Activated effector memory CD4-positive, alpha-beta T cell treated with anti-CD3 and anti-CD28 coated beads, Interleukin-2, amount 50 U/mL, for 16 hours (primary cell): ENCODE data around the gene SENP7.
A peak's percentile ranks its signal among the peaks of the same experiment; 100 is the strongest.
"Not testable (repeated sequence)": the region's sequence is repeated elsewhere in the genome, so short reads cannot be mapped to it uniquely, and the experiment has no call there.

Experiments used
- DNase-seq: peaks from one replicate; pipeline ENCODE4 v3.0.0-alpha.2; 2020

The SENP7 gene

GRCh38 chr3:101512646-101513418 is at the start of gene SENP7:
TSS of gene SENP7 (minus strand) at chr3:101513212. CDS start at chr3:101513130, 82 bp downstream.
- peak; percentile 92 for DNase-seq

GRCh38 chr3:101561630-101562328 is 48.8 kb upstream of the SENP7 start, which contains the start of gene TRMT10C:
TSS of gene TRMT10C (plus strand) at chr3:101561868. CDS start at chr3:101564782, 2,914 bp downstream.
- peak; percentile 98 for DNase-seq

DNA sequence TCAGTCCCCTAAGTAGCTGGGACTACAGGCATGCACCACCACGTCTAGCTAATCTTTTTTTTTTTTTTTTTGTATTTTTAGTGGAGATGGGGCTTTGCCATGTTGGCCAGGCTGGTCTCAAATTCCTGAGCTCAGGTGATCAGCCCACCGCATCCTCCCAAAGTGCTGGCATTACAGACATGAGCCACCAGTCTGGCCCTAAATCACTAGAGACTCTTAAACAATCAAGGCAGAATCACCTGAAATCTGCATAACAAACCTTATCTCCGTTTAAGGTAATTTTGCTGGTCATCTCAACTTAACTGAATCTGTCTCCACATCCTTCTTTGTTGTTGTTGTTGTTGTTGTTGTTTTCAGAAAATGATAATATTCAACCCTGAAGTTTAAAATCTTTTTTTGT is 43.1 kb upstream of the SENP7 start:
- no peak for DNase-seq

GRCh38 chr3:101553381-101553780 is 40.4 kb upstream of the SENP7 start:
- not testable (repeated sequence) for DNase-seq

DNA sequence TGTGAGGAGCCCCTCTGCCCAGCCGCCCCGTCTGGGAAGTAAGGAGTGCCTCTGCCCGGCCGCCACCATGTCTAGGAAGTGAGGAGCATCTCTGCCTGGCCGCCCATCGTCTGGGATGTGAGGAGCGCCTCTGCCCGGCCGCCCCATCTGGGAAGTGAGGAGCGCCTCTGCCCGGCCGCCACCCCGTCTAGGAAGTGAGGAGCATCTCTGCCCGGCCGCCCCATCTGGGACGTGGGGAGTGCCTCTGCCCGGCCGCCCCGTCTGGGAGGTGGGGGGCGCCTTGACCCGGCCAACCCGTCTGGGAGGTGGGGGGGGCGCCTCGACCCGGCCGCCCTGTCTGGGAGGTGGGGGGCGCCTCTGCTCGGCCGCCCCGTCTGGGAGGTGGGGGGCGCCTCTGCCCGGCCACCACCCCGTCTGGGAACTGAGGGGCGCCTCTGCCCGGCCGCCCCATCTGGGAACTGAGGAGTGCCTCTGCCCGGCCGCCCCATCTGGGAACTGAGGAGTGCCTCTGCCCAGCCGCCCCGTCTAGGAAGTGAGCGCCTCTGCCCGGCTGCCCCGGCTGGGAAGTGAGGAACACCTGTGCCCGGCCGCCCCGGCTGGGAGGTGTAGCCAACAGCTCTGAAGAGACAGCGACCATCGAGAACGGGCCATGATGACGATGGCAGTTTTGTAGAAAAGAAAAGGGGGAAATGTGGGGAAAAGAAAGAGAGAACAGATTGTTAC is 38.5 kb upstream of the SENP7 start:
- not testable (repeated sequence) for DNase-seq

DNA sequence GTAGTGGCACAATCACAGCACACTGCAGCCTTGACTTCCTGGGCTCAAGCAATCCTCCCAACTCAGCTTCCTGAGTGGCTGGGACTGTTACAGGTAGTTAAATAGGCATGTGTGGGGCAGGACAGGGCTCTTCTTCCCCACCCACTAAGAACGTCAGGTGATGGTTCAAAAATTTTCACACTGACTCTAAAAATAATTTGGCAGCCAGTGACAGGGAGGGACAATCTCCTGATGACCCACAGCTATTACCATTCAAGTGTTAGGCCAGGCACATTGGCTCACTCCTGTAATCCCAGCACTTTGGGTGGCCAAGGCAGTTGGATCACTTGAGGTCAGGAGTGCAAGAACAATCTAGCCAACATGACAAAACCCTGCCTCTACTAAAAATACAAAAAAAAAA is 36.5 kb upstream of the SENP7 start:
- DNase-seq = no peak

DNA sequence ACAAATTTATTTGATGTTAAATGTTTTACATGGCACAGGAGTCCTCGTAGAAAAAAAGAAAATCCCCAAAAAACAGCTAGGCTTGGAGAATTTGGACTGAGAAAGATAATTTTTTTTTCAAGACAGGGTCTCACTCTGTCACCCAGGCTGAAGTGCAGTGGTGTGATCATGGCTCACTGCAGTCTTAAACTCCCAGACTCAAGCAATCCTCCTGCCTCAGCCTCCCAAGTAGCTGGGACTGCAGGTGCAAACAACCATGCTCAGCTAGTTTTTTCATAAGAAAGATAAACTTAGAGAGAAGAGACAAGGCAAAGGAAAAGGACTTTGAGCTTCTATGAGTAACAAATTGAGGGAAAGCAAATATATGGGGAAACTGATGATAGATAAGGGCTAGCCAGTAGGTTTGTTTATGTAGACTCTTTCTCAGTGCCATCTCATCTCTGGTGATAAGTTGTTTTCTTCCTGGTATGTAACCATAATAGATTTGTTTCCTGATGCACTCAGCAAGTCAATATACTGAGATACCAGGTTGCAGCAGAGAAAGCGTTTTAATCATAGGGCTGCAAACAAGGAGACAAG is 35.6 kb upstream of the SENP7 start:
- DNase-seq = no peak

- DNase-seq = no peak
Measured at GRCh38 chr3:101544161-101544850, 31.3 kb upstream of the SENP7 start.

- DNase-seq = no peak
Measured at GRCh38 chr3:101542957-101543356, 29.9 kb upstream of the SENP7 start.

DNA sequence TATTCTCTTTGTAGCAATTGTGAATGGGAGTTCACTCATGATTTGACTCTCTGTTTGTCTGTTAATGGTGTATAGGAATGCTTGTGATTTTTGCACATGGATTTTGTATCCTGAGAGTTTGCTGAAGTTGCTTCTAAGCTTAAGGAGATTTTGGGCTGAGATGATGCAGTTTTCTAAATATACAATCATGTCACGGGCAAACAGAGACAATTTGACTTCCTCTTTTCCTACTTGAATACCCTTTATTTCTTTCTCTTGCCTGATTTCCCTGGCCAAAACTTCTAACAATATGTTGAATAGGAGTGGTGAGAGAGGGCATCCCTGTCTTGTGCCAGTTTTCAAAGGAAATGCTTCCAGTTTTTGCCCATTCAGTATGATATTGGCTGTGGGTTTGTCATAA is 23.9 kb upstream of the SENP7 start:
- not testable (repeated sequence) for DNase-seq

DNA sequence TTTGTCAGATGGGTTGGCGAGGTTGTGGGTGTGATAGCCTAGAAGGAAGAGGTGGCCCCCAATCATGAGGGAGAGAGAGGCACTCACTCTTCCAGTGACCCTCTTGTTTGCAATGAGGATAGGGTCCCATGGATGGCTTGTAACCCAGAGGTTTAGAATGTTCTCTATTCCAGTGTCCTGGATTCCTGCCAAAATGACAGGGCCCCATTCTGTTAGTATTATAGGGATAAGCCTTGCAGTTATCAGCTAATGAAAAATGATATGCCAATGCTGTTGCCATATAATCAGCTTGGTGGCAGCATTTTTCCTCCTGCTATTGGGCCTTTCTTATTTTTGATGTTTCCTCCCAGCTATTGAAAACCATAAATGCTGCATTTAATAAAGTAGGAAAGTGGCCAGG is 23.3 kb upstream of the SENP7 start:
- no peak for DNase-seq

DNA sequence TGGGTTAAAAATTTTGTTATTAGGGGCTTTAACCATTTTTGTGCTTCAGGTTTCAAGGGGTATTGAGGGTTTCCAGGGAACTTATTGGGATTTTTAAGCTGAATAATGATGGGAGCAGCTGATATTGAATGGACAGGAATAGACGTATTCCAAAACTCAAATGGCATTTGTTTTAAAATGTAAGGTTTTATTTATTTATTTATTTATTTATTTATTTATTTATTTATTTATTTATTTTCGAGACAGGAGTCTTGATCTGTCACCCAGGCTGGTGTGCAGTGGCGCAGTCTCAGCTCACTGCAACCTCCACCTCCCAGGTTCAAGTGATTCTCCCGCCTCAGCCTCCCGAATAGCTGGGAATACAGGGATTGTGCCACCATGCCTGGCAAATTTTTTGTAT is 22.2 kb upstream of the SENP7 start:
- no peak for DNase-seq

DNA sequence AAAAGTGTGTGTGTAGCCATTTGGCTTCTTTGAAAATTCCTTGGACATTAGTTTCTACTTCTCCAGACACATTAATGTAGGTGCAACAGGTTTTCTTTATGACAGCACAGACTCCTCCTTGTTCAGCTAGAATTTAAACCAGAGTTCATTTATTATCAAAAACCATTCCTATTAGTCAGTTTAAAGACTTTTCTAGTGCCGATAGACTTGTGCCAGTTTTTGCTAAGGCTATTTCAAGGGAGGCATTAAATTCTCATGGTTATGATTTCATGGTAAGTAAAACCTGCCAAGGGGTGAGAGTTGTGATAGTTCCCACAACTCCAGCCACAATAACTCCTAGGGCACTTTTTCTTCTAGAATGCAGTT is 20.6 kb upstream of the SENP7 start:
- DNase-seq = no peak

- DNase-seq = no peak
Measured at GRCh38 chr3:101532783-101533602, 20.0 kb upstream of the SENP7 start.

GRCh38 chr3:101531473-101532086 is 18.6 kb upstream of the SENP7 start:
- DNase-seq = no peak

GRCh38 chr3:101530686-101531047 is 17.7 kb upstream of the SENP7 start:
- no peak for DNase-seq

DNA sequence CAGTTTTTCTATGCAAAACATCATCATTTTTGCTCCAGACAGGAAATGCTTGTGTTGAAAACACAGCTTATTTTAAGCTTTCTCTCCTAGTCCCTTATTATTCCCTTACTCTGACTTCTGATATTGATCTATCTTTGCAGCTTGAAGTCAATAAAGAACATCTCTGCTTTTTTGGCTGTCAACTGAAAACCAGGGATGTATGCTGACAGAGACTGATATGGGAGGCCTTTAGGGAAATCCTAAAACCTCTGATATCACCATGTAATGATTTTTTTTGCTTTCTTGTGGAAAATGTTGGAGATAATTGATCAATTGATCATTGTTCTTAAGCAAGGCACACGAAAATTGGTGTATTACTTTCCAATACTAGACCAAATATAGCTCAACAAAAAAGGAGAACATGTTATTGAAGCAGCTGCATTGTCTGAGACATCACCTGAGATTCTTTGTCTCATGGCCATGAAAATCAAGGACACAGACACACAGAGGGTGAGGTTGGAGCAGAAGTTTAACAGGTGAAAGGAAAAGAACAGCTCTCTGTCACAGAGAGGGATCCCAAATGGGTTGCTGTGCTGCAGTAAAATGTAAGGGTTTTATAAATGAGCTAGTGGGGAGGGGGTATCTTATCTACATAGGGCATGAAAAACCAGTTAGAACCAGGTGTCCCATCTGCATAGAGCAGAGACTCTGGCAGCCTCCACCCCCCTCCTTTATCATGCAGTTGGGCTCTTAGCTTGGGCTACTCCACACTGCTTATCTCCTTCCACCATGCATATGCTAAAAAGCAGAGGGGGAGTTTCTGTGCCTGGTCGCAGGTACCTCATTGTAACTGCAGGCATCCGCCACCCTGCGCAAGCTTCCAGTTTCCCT is 17.0 kb upstream of the SENP7 start:
- DNase-seq = no peak

GRCh38 chr3:101527906-101528305 is 14.9 kb upstream of the SENP7 start:
- no peak for DNase-seq

DNA sequence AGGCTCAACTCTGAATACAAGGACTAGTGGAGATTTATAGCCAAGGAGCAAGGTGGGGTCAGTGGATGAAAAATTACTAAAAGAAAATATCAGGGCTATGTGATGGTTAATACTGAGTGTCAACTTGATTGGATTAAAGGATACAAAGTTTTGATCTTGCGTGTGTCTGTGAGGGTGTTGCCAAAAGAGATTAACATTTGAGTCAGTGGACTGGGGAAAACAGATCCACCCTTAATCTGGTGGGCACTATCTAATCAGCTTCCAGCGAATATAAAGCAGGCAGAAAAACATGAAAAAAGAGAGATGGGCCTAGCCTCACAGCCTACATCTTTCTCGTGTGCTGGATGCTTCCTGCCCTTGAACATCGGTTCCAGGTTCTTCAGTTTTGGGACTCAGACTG is 14.4 kb upstream of the SENP7 start:
- DNase-seq = no peak

- DNase-seq = no peak
Measured at GRCh38 chr3:101521211-101521701, 8.2 kb upstream of the SENP7 start.
